Memory B cell (primary cell): Measurements from ENCODE around the gene IFNL1.
A peak's percentile ranks its signal among the peaks of the same experiment; 100 is the strongest.
"Not testable (repeated sequence)": the region's sequence is repeated elsewhere in the genome, so short reads cannot be mapped to it uniquely, and the experiment has no call there.

Experiments used
- ATAC-seq: fragments of 150-1000 bp; cut with Tn5 transposase; 2 replicates; pipeline ENCODE4 v1.10.0; 2021; ENCODE audit warnings: low read depth, mild to moderate bottlenecking, moderate library complexity
- DNase-seq, 2 donors: peaks; one replicate each; pipeline ENCODE4 v3.0.0; 2022; ENCODE audit warnings: low spot score in 2 of 2
- H3K27ac Mint-ChIP-seq: one replicate; pipeline ENCODE4 v1.8.0; 2022; ENCODE audit warnings: mild to moderate bottlenecking, moderate library complexity, mixed read lengths
- H3K27me3 Mint-ChIP-seq: one replicate; pipeline ENCODE4 v1.8.0; 2022; ENCODE audit warnings: mixed read lengths
- H3K36me3 Mint-ChIP-seq: one replicate; pipeline ENCODE4 v1.8.0; 2022; ENCODE audit warnings: mild to moderate bottlenecking, mixed read lengths
- H3K4me1 Mint-ChIP-seq: one replicate; pipeline ENCODE4 v1.8.0; 2022; ENCODE audit warnings: mixed read lengths
- H3K4me3 Mint-ChIP-seq: one replicate; pipeline ENCODE4 v1.8.0; 2022; ENCODE audit warnings: mild to moderate bottlenecking, moderate library complexity, mixed read lengths
- H3K9me3 Mint-ChIP-seq: one replicate; pipeline ENCODE4 v1.8.0; 2022; ENCODE audit warnings: mixed read lengths

IFNL1 gene

DNA sequence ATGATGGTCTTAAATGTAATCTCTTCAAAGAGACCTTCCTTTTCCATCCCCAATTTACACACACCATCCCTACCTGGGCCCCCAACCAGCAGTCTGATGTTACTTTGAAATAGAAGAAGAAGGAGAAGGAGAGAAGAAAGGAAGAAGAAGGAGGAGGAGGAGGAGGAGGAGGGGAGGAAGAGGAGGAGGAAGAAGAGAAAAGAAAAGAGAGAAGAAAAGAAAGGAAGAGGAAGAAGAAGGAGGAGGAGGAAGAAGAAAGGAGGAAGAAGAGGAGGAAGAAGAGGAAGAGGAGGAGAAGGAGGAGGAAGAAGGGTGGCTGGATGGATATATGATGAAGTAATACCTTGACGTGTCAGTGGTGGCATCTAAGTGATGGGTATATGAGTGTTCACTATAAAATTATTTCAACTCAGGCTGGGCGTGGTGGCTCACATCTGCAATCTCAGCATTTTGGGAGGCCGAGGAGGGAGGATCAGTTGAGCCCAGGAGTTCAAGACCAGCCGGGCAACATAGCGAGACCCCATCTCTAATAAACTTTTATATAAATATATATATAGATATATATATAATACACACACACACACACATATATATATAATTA is 28.1 kb downstream of the IFNL1 start:
- H3K27ac Mint-ChIP-seq: no peak overlapping the region
- no peaks in the 10 kb centered on the region for H3K9me3 Mint-ChIP-seq
- H3K27me3 Mint-ChIP-seq: peaks cover 13% of the 10 kb centered on the region
- H3K4me3 Mint-ChIP-seq: no peak overlapping the region
- ATAC-seq (no peak), DNase-seq (no peak)
- peaks cover 26% of the 10 kb centered on the region for H3K4me1 Mint-ChIP-seq
- peaks cover 15% of the 10 kb centered on the region for H3K36me3 Mint-ChIP-seq

DNA sequence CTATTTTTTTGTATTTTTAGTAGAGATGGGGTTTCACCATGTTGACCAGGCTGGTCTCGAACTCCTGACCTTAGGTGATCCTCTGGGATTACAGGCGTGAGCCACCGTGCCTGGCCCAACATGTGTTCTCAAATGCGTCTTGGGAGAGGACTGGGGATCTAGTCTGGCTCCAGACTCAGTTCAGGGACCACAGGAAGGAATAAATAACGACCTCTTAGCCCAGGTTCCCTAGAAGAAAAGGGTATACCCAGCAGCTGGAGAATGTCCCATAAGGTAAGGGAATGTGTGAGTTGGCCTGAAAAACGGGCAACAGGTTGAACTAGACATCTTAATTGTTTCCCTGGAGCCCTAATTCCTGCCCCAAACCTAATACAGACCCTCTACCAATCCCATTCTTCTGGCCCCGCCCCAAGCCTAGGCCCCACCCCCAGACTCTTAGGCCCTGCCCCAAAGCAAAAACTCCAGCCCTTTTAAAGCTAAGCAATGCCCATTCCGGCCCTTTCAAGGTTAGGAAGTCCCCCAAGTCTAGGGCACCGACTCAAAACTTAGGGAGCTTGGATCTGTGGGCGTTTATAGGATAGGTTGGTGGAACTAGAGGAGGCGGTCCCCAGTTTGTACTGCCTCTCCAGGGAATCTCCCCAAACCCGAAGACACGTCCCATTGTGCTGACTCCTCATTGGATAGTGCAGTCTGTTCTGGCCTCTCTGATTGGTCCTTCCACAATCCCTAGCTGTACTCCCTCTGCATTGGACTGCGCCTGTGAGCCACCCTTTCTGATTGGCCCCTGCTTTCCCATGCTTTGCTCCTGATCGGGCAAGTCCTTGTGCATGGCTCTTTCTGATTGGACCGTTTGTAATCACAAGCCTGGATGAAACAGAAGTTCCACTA is 29.8 kb downstream of the IFNL1 start:
- H3K27ac Mint-ChIP-seq: no peak overlapping the region
- ATAC-seq (no peak), DNase-seq (no peak)
- peaks cover 16% of the 10 kb centered on the region for H3K36me3 Mint-ChIP-seq
- peaks cover 25% of the 10 kb centered on the region for H3K4me1 Mint-ChIP-seq
- H3K27me3 Mint-ChIP-seq: peaks cover 8% of the 10 kb centered on the region
- H3K4me3 Mint-ChIP-seq: no peak overlapping the region
- H3K9me3 Mint-ChIP-seq: no peaks in the 10 kb centered on the region

DNA sequence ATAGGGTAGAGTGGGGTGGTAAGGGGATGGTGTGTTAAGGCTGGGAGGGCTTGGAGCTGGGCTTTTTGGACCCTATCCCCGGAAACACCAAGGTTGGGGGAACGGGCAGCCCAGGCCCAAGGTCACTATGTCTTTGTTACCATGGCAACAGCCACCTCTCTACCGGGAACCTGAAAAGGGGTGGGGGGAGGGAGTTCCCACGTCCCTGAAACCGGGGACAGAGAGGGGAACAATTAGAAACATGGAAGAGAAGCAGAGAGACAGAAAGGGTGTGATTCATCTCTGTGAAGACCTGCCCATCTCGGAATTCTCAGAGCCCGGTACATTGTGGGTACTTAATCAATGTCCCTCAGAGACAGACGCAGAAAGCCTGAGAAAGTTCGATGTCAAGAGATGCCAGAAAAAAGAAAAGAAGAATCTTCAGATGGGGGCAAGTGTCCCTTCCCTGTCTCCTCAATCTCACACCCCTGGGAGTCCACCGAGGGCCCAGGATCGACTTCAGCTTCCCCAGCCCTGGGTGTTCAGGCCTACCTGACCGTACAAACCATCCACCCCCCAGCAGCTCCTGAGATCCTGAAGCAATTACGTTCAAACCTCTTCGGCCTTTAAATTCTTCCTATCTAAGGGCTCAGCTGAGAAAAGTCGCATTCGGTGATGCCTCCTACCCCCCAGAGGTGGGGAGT is 31.3 kb downstream of the IFNL1 start:
- H3K4me3 Mint-ChIP-seq: no peak overlapping the region
- H3K36me3 Mint-ChIP-seq: peaks cover 16% of the 10 kb centered on the region
- H3K27ac Mint-ChIP-seq: no peak overlapping the region
- DNase-seq: no peak
- H3K27me3 Mint-ChIP-seq: no peaks in the 10 kb centered on the region
- peaks cover 18% of the 10 kb centered on the region for H3K4me1 Mint-ChIP-seq
- no peak for ATAC-seq
- H3K9me3 Mint-ChIP-seq: no peaks in the 10 kb centered on the region

DNA sequence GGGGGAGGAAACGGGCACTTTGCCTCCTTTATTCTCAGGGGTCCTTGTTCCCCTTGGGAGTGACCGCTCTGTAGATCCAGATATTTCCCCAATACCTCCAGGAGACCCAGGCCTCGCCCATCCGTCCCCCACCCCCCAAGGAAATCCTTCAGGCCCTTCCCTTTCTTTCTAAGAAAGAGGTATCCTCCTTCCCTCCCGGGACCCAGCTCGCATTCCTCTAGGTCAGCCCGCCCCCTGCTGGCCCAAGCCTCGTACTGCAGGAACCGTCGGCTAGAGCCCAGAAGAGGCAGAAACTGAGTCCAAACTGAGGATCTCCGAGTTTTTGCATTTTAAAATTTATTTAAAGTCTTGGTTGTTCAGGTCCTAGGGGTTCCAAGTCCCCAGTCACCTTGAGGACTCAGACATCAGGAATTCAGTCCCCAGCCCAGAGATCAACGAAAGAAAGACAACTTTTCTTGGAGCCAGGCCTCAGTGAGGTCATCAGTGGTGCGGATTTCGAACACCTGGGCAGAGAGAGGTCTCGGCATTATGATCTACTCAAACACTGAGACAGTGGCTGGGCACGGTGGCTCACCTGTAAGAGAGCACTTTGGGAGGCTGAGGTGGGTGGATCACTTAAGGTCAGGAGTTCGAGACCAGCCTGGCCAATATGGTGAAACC is 32.0 kb downstream of the IFNL1 start:
- Mint-ChIP-seq H3K27ac (no peak overlapping the region), H3K4me3 (no peak overlapping the region), H3K36me3 (peaks cover 19% of the 10 kb centered on the region)

GRCh38 chr19:39329948-39330347 is 33.7 kb downstream of the IFNL1 start:
- Mint-ChIP-seq H3K9me3 (no peaks in the 10 kb centered on the region), H3K36me3 (peaks cover 15% of the 10 kb centered on the region), H3K4me1 (peaks cover 19% of the 10 kb centered on the region), H3K27ac (no peak overlapping the region), H3K27me3 (no peaks in the 10 kb centered on the region), H3K4me3 (no peak overlapping the region)
- no peak for ATAC-seq
- DNase-seq: no peak

More for the DNA sequence above, 32.0 kb downstream of the IFNL1 start:
- Mint-ChIP-seq H3K27me3 (no peaks in the 10 kb centered on the region), H3K4me1 (peaks cover 19% of the 10 kb centered on the region), H3K9me3 (no peaks in the 10 kb centered on the region)
- DNase-seq (peak; percentile 78 to 86), ATAC-seq (peak; percentile 61)

DNA sequence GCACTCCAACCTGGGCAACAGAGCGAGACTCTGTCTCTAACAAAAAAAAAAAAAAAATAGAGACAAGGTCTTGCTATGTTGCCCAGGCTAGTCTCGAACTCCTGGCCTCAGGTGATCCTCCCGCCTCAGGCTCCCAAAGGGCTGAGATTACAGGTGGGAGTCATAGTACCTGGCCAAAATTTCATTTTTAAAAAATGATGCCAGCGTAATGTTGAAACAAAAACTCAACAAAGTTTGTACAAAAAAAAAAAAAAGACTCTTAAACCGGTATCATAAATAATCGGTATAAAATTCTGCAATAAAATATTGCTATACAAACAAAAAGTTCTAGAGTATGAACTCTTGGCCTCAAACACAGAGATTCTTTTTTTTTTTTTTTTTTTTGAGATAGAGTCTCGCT is 36.1 kb downstream of the IFNL1 start:
- DNase-seq (no peak), ATAC-seq (no peak)
- H3K4me1 Mint-ChIP-seq: peaks cover 32% of the 10 kb centered on the region
- no peak overlapping the region for H3K27ac Mint-ChIP-seq
- no peaks in the 10 kb centered on the region for H3K27me3 Mint-ChIP-seq
- no peaks in the 10 kb centered on the region for H3K9me3 Mint-ChIP-seq
- H3K4me3 Mint-ChIP-seq: no peak overlapping the region
- H3K36me3 Mint-ChIP-seq: peaks cover 15% of the 10 kb centered on the region

DNA sequence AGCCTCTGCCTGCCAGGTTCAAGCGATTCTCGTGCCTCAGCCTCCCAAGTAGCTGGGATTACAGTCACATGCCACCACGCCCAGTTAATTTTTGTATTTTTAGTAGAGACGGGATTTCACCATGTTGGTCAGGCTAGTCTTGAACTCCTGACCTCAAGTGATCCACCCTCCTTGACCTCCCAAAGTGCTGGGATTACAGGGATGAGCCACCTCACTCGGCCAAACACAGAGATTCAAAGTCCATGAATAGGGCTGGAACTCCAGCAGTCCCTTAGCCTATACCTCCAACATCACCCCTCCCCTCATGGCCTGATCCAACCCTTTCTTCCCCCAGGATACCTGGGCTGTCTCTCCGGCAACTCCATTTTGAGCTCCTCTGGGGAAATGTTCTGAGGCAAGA is 36.5 kb downstream of the IFNL1 start:
- not testable (repeated sequence) for H3K9me3 Mint-ChIP-seq, DNase-seq, ATAC-seq, H3K27me3 Mint-ChIP-seq
- Mint-ChIP-seq H3K4me3 (peak overlapping the region; percentile 1), H3K4me1 (peaks cover 36% of the 10 kb centered on the region), H3K27ac (peak overlapping the region; percentile 53), H3K36me3 (peaks cover 15% of the 10 kb centered on the region)

DNA sequence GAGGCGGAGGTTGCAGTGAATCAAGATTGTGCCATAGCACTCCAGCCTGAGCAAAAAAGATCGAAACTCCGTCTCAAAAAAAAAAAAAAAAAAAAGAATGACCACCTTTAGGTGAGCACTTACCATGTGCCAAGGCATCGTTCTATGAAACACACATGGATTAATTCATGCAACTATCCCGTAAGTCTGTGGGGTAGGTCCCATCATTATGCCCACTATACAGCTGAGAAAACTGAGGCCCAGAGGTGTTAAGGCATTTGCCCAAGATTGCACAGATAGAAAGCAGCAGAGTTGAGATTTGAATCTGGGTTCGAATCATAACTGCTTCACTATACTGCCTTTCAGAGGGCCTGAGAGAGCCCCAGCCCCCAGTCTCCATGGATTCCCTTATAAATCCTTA is 37.3 kb downstream of the IFNL1 start:
- Mint-ChIP-seq H3K27me3 (no peaks in the 10 kb centered on the region), H3K4me3 (no peak overlapping the region), H3K27ac (no peak overlapping the region), H3K36me3 (peaks cover 12% of the 10 kb centered on the region), H3K4me1 (peaks cover 38% of the 10 kb centered on the region), H3K9me3 (no peaks in the 10 kb centered on the region)
- no peak for ATAC-seq
- DNase-seq: no peak

DNA sequence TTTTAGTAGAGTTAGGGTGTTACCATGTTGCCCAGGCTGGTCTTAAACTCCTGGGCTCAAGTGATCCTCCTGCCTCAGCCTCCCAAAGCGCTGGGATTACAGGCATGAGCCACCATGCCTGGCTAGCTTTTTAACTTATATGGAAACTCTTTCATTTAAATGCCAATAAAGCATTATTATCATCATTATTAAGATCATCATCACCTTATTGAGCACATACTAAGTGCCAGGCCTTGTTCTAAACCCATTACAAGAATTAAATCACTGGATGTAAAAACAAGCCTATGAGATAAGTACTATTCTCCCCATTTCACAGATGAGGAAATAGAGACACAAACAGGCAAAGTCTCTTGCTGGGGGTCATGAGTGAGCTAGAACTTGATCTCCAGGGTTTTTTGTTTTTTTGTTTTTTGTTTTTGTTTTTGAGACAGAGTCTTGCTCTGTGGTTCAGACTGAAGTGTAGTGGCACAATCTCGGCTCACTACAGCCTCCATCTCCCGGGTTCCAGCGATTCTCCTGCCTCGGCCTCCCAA is 38.3 kb downstream of the IFNL1 start:
- H3K36me3 Mint-ChIP-seq: peaks cover 6% of the 10 kb centered on the region
- no peak for ATAC-seq
- peak overlapping the region; percentile 96 for H3K4me3 Mint-ChIP-seq
- no peak for DNase-seq
- H3K27me3 Mint-ChIP-seq: no peaks in the 10 kb centered on the region
- H3K9me3 Mint-ChIP-seq: no peaks in the 10 kb centered on the region
- peaks cover 32% of the 10 kb centered on the region for H3K4me1 Mint-ChIP-seq
- no peak overlapping the region for H3K27ac Mint-ChIP-seq

DNA sequence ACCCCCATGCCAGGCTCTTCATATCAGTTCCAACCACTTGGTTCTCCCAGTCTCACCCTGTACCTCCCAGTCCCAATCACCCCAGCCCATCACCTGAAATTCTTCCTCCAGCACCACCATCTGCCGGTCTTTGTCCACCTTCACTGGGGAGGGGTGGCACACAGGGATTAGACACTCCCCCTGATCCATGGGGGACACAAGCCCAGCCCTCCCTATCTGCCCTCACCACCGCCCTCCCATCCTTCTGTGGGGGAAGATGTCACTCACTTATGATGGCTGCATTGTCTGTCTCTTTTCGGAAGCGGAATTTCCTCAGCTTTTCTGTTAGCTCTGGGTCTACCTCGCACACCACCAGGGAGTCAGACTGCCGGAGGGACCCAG is 39.0 kb downstream of the IFNL1 start:
- H3K4me3 Mint-ChIP-seq: peak overlapping the region; percentile 96
- ATAC-seq (peak; percentile 34), DNase-seq (no peak)
- no peaks in the 10 kb centered on the region for H3K9me3 Mint-ChIP-seq
- no peaks in the 10 kb centered on the region for H3K27me3 Mint-ChIP-seq
- H3K27ac Mint-ChIP-seq: peak overlapping the region; percentile 89
- H3K36me3 Mint-ChIP-seq: peaks cover 6% of the 10 kb centered on the region
- H3K4me1 Mint-ChIP-seq: peaks cover 37% of the 10 kb centered on the region

- Mint-ChIP-seq H3K27me3 (no peaks in the 10 kb centered on the region), H3K27ac (peak overlapping the region; percentile 67), H3K9me3 (no peaks in the 10 kb centered on the region), H3K36me3 (peaks cover 6% of the 10 kb centered on the region), H3K4me3 (peak overlapping the region; percentile 96), H3K4me1 (peaks cover 43% of the 10 kb centered on the region)
- DNase-seq (no peak), ATAC-seq (no peak)
Measured at GRCh38 chr19:39336483-39336882, 40.3 kb downstream of the IFNL1 start.

DNA sequence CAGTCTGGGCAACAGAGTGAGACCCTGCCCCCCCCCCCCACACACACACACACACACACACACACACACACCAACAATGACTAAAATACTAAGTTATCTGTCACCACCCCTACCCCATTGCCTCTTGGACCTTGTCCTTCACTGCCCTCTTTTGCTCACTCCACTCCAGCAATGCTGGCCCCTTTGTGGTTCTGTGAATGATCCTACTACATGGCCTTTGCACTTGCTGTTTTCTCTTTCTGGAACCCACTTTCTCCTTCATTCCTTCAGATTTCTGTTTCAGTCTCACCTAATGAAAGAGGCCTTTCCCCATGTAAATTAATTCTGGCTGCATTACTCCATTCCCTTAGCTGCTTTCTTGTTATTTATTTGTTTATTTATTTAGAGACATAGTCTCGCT is 43.5 kb downstream of the IFNL1 start:
- Mint-ChIP-seq H3K27me3 (no peaks in the 10 kb centered on the region), H3K9me3 (no peaks in the 10 kb centered on the region), H3K4me1 (peaks cover 58% of the 10 kb centered on the region), H3K4me3 (peak overlapping the region; percentile 21), H3K36me3 (peaks cover 3% of the 10 kb centered on the region), H3K27ac (no peak overlapping the region)
- DNase-seq (no peak), ATAC-seq (no peak)

- not testable (repeated sequence) for H3K36me3 Mint-ChIP-seq, H3K27me3 Mint-ChIP-seq, H3K27ac Mint-ChIP-seq, H3K9me3 Mint-ChIP-seq, DNase-seq, ATAC-seq
- Mint-ChIP-seq H3K4me3 (peak overlapping the region; percentile 98), H3K4me1 (peaks cover 59% of the 10 kb centered on the region)
Measured at GRCh38 chr19:39340156-39340555, 43.9 kb downstream of the IFNL1 start.
